Hypothalamus (tissue), 51 donors: ENCODE measurements around the gene CNTN3.

Experiments
- DNase-seq, 51 donors: peaks; one replicate each; lab custom pipeline; 2025; lab: John Stamatoyannopoulos, UW

CNTN3 gene

DNA sequence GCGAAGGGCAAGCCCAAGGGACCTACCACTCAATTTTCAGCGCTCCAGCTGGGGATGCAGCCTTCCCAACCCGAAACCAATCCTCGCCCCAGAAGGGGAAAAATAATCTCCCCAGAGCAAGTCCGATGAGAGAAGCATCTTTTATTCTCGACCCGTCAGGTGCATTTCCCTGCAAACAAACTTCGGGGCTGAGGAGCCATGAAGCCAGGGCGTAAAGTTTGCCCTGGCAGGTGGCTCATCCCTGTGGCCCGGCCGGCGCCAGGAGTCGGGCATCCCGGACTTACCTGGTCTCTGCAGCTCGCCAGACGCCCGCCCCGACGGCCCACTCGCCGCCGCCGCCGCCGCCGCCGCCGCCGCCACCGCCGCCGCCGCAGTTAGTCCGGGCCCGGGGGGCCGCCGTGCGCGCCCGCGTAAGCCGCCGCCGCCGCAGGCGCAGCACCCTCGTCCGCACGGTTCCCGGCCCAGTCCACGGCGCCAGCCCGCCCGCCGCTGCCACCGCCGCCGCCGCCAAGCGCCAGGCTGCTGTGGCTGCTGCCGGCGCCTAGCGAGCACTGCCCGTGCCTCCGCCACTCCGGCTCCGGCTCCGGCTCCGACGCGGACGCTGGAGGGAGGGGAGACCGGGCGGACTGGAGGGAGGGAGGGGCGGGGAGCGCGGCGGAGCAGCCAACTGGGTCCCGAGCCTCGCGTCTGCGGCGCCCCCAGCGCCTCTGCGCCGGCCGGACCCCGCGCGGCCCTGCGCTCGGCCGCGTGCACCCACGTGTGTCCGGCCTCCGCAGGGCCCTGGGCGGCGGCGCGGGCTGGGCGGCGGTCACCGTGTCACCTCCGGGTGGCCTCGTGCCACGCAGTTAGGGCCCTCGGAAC lies at the start of gene CNTN3:
TSS of gene CNTN3 (minus strand) at position 553 of the 861 bp plus-strand sequence. CDS start 93,547 bp downstream, outside the sequence.
- peak in 24 of 51 donors; percentile 2 to 46 (median 17) for DNase-seq

DNA sequence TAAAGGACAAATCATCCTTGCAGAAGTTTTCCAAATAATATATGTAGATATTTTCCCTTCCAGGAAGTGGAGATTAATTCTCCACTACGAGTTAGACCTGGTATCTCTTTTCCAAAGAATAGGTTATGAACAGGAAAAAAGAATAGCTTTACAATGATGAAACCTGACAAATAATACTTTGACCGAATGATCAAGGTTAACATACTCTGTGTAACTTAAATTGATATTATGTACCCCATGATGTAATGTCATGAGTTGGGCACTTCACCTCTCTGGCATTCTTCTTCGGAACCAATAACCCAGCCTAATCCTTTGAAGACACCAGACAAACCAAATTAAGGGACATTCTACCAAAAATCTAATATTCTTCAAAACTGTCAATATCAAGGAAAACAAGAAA lies 48.7 kb upstream of the CNTN3 start:
- no peak for DNase-seq

DNA sequence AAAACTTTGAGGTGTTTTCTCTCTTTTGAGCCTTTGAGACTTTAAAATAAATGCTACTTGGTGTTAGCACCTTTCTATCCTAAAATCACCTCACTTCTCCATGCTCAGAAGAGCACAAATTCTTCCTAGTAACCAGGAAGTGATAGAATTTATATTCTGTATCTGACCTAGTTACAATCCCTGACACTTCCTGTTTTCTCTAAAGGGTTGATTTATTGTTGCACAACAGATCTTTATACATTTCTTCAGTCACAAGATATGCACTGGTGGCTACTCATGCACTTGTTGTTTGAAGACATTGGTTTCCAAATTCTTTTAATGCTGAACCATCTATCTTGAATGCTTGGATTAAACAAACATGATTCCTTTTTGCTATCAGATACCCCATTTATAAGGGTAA lies 47.2 kb upstream of the CNTN3 start:
- no peak for DNase-seq

DNA sequence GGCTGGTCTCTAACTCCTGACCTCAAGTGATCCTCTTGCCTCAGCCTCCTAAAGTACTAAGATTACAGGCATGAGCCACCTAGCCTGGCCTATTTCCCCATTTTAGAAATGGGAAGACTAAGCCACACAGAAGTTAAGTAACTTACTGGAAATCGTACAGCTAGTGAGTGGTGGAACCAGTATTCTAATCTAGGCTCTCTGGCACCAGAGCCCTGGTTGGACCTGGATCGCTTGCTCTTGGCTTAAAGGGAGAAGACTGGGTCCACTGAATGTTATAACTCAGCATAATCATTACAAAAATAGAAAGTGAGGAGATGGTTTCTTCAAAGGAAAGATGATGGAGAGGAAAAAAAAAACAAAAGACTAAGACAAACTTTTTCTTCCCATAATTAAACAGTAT lies 37.4 kb upstream of the CNTN3 start:
- no peak for DNase-seq

DNA sequence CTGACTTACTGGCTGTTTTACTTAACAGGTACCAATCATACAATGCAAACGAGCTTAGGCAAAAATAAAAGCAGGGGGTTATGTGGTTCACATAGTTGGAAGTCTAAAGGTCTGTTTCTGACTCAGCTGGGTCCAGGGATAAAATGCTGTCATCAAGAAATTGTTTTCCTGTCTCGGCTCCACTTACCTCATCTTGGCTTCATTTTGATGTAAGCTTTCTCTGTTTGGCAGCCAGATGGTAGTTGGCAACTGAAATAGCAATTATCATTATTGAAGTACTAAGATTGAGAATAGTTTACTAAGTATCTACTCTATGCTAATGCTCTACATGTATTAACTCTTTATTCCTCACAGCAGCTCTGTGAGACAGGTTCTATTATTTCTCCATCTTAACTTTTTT lies 36.8 kb upstream of the CNTN3 start:
- no peak for DNase-seq

DNA sequence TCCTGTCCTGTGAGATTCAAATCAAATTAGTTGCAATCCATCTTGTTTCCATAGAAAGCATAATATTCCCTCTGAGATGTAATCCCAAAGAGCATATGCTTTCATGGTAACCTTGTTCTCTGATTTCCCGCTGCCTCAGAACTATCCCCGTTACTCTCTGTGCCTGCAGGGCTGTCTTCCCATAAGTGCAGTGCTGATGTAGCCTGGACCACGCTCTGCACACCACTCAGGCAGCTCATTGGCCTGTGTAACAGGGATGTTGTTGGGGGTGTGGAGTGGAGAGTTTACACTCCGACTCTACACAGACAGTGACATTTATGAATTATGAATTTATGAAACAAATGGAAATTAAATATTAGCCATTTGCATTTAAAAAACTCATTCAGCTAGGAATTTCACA lies 33.6 kb upstream of the CNTN3 start:
- DNase-seq = no peak

DNA sequence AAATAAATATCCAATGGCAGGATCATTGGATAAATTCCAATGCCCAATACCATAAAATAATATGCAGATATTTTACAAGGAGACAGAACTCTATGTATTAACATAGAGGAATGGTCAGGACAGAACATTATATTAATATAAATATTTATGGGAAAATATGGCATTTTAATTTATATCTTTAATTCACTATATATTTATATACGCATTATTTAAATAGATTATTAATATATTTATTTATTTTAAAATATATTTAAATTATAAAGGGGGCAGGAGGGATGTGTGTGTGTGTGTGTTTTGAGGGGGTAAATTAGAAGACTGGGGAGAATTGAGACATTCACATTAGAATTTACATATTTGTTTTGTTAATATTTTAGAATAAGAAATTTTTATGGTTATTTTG lies 31.6 kb upstream of the CNTN3 start:
- no peak for DNase-seq

DNA sequence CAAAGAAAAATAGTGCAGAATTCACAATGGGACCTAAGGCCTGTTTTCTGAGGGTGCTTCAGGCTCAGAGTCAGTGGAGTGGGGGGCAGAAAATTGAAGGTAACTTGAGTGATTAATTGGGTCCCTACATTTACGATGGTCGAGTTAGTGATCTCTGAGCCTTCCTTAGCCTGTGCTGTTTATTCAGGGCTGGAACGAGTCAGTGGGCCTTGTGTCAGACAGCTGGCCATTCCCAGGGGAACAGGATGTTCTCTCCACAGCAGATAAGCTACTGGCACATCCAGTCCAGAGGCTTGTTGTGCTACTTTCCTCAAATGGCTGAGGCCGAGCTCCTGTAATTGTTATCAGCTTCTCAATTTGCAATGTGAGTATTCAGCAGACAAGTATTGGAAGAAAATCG lies 29.2 kb upstream of the CNTN3 start:
- DNase-seq = peak in 15 of 51 donors; percentile 1 to 41 (median 10)

DNA sequence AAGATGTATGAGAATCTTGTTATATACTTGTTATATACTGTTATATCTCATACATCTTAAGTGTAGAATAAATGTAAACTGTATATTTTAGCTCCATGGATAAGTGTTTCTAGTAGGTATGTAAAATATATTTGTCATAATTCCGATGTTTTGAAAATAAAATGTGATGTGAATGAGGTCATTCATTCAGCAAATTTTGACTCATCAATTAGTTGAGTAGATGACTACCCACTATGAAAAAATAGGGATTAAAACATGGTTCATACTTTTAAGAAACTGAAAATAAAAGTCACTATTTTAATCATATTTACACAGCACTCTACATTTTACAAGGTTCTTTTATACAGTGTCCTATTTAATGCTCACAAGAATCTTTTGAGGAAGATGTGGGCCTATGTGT lies 28.4 kb upstream of the CNTN3 start:
- DNase-seq = no peak

DNA sequence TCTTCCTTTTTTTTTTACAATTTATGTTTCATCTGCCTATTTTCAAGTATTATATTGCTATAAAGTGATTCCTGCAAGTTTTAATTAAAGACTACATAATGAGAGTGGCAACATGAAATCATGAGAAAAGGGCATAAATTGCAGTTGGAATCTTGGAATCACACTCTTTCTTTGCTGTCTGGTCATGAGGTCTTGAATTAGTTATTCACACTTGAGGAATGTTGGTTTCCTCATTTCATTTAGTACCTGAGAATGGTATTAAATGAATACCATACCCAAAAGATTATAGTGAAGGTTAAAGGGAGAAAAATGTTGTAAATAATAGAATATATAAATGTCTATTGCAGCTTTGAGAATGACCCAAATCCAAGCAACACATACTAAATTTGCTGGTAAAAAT lies 25.8 kb upstream of the CNTN3 start:
- DNase-seq = no peak

DNA sequence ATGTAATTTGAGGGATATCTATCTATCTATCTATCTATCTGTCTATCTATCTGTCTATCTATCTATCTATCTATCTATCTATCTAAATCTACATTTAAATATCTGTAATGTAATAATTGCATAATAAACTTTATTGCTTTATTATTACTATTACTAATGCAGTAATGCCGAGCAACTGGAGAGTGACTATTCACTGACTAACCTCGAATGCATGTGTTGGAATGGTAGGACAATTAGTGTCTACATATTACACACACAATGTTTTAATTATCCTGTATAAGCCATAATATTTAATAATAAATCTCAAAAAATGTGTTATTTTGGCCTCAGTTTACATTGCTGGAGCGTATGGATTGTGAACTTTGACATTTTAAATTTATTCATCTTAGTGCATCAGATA lies 25.2 kb upstream of the CNTN3 start:
- DNase-seq = no peak

DNA sequence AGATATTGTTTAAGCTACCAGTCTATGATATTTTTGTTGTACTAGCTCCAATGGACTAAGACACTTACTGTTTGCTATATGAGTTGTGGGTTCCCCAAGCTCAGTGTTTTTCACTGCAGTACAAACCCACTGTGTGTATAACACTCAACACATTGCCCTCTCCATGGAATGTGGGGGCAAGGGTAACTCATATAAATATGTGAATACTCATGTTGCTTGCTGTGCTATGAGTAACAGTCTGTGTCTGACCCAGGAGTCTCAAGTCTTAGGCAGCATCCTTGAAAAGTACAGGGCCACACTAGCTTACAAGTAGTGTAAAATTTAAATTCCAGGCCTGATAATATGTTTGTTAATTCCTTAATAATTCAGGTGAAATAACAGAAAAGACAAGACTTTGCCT lies 22.5 kb upstream of the CNTN3 start:
- no peak for DNase-seq

DNA sequence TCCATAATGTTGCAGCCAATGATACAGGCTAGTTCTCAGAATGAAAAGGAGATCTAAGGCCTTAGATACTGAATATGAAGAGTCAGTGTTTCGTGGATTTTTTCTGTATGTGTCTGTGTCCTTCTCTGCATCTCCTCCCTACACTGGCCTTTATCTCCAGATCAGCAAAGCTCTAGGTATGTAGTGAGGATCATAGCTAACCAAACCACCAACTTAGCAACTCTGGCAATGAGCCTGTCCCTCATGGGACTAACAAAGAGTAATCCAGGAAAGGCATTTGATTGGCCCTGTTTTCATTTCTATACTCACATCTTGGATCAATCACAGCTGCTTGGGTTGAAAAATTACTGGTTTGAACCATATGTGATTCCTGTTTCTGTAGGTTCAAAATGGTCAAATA lies 18.6 kb upstream of the CNTN3 start:
- no peak for DNase-seq

DNA sequence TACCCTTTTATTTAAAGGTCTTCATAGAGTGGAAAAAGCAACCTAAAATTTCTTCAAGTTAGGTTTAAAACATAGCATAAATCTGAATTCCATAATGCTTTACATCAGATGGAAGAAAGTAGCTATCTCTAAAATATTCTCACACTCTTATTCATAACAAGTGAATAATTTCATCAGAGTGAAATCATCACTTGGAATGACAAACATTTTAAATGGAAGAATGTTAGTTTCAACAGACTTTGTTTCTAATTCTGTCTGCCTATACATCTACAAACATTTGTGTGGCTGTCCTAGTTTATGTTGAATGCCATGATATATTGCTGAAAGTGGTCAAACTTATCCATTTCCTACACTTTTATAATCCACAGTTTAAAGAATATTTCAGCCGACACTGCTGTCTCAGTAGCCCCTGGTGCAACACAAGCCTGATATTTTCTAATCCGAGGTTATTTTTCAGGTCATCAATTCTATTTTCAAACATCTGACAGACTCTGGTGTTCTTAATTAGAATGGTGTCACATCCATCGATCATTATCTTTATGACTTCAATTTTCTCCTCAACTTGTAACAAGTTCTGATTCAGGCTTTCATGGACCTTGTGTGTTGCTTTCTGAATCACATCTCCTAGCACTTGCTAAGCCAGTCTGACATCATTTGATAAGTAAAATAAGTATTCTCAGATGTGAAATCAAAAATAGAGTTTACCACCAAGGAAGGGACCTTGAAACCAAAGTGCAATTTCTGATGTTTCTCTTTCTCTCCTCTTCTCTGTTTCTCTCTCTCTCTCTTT lies 17.1 kb upstream of the CNTN3 start:
- no peak for DNase-seq

DNA sequence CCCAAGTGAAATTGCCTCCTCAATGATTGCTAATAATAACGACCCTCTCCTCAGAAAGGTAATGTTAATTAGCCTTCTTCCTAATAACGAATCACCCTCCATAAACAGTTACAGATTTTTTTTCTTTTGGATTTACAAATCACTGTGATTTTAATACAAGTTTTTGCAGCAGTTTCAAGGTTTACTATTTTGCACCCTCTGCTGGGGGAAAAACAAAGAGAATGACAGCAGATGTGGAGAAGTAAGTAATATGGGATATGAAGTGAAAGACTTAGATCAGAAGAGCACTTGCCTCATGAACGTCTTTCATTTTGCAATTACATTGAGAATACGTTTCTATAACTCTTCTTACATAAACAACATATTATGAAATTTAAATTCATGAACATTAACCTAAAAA lies 16.1 kb upstream of the CNTN3 start:
- DNase-seq = peak in 2 of 51 donors; percentile 8 to 36

DNA sequence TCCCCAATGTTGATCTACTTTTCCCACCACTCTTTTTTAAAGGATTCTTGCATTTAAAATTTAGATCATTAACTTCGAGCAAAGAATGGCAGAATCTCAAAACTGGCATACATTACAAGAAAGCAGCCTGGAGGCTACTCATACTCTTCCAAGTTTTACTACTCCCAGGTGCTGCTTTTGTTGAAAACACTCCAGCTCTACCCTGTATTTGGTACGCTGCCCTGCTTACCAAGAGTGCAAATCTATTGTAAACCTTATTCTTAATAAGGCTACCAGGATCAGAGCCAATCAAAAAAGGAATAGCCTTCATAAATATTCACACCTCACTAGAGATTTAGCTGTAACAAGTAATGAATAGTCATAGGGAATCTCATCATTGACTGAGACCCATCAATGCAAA lies 11.6 kb upstream of the CNTN3 start:
- no peak for DNase-seq

DNA sequence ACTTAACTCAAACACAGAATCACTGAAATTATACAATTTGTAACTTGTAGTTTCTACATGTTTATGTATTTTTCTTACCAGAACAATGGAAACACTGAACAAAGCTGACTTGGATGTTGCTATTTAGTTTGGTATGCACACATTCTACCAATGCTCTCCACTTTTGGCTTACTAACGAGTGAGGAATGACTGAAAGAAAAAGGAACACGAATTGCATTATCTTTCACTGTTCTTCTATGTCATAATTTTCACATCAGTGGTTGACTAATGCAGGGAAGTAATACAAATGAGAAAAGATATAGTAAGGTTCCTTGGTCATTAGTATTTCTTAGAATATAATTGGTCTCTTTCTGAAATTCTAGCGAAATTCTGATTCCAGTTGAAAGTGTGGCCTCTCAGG lies 9.8 kb upstream of the CNTN3 start:
- no peak for DNase-seq

DNA sequence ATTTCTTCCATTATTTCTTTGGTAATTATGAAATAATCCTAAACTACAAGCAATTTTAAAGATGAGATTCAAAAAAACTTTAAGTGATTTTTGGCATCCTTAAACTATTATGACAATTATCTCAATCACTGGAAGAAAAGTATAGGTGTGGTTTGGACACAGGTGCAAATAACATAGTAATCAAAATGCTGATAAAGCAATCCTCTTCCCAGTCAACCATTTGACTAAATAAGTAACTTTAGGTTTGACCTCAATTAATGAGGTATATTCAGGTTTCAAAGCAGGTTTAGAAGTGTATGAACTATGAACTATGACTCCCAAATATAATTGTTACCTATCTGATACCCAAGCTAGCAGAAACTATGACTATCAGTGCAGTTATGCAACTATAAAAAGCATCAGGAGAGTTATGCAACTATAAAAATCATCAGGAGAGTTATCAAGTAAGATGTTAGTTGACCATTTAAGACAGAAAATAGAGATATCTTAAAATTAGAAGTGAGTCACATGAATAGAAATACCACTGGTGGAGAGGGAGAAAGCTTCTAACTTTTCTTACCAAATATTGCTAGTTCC lies 8.9 kb upstream of the CNTN3 start:
- no peak for DNase-seq

DNA sequence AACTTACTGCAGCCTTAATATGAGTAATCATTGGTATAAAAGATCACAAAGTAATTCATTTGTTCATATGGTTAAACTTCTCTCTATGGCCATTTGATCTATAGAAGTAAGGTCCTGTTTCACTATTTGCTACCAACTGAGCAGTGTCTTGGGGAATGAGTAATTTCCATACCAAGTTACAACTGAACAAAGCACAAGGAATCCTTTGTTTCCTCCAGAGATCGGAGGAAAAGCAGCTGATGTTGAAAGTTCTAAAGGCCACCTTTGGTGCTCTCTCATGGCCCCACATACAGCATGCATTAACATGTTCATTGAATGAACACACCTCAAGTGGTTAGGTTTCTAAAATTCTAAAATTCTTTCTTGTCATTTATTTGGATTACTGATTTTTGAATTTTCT lies 7.1 kb upstream of the CNTN3 start:
- DNase-seq = no peak

DNA sequence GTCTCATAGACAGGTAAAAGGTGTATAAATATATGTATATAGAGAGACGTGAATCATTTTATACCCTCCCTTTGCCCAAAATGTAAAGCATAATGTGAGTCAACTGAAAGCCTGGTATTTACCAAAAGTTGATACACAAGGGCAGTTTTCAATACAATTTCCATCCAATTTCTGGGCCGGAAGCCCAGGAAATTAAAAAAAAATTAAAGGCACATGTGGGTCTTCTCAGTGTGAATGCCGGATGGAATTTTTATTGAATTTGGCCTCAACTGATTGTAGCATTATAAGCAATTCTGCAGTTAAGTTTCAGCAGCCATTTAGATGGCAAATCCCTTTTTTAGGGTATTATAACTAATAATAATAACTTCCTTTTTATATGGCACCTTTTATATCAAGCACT lies 3.3 kb upstream of the CNTN3 start:
- no peak for DNase-seq

DNA sequence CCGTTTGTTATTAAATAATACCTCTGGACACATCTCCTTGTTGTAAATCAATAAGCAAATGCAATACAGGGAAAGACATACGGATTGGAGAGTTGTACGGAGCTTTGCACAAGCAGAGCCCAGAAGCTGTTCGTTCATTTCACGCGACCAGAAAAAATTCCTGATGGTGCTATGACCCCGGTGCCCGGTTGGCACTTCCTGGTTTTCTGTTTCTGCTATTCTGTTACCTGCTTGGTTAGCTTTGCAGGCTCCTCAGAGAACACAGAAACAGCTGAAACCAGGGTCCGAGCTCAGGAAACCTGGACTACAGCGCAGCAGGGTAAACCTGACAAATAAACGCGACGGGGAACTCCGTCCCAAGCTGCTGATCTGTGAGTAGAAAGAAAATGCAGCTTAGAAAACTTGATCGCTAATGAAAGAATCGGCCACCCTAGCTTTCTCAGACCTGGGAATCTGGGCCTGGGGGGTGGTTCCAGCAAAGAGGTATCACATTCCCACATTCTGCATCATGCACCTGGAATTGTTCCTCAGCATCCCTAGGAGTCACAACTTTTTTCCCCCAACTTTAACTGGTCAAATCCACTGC lies 845 bp downstream of the CNTN3 start:
- DNase-seq = peak in 2 of 51 donors; percentile 8 to 43
